Measurements from ENCODE around the gene MDM4.
"Not testable (repeated sequence)": the region's sequence is repeated elsewhere in the genome, so short reads cannot be mapped to it uniquely, and the experiment has no call there.

The MDM4 gene

DNA sequence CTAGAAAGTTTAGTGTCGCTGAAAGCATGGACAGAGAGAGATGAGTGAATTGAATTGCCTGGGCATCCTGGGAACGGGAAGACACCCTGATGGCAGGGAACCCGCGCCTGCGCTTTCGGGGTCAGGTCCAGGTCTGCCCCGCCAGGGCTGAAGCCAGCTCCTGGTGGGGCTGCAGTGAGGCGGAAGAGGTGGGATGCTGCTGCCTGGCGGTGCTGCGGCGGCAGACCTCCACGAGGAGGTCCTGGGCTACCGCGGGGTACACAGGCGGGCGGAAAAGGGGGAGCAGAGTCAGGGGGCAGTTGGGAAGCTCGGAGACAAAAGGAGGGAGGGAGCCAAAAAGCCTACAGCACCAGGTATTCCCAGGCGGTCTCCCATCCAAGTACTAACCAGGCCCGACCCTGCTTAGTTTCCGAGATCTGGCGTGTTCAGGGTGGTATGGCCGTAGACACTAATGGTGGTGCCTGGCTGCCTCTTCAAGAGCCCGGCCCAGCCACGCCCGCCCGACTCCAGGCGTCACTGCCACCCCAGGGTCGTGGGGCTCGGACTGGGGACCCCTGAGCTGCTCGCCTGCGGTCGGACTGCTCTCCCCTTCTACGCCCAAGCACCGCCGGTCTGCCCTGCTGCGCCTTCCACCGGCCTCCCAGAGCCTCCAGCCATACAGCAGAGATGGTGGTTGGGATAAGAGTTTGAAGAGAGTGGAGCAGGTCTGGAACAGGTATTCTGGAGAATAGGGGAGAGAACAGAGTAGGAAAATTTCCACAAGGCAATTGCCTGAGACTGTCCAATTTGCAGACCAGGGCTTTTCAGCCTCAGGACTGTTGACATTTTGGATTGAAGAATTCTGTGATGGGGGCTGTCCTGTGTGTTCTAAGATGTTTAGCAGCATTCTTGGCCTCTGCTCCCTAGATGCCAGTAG is 46.1 kb downstream of the MDM4 start:
- DNase-seq (ENCODE audit: low read depth) = no peak

DNA sequence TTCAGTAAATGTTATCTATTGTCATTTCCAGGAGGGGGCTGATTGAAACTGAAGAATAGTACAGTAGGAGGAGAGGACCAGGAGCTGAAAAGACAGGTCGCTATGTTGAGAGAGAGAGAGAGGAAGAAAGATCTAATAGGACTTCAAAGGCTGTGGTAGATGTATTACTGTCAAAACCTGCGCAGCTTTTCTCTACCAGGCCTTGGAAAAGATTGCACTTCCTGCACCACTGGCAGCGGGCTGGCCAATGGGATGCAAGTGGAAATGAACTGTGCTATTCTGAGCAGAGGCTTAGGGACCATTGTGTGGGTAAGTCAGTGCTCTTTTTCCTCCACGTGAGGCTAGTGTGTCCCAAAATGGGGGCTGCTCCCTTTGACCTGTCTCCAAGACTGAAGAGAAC is 47.1 kb downstream of the MDM4 start:
- no peak for DNase-seq (ENCODE audit: low read depth)

DNA sequence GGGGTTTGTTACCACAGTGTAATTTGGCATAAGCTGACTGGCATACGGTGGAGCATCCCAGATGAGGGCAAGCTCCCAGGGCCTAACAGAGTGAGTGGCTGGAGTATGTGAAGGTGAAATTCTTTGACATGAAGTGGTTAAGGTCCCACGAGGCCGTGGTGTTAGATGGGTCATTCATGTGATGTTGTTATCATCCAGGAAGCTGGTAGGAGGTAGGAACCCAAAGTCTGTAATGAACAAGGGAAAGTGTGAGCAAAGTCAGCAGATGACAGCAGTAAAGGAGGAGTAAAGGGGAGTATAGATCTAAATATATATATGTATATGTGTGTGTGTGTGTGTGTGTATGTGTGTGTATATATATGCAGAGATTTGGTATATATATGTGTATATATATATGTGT is 47.6 kb downstream of the MDM4 start:
- DNase-seq (ENCODE audit: low read depth) = no peak

DNA sequence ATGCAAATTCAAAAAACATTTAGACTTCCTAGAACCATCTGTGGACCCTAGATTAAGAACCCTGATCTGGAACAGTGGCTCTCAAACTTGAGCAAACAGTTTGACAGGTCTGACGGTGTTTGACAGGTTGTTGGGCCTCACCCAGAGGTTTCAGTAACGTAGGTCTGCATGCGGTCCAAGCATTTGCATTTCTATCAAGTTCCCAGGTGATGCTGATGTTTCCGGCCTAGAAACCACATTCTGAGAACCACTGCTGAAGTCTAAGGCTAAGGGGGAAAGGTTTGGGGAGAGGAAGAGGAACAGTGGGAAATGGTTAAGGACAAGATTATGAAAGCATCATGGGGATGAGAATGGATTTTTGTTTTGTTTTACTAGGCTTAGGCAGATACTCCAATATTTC is 48.6 kb downstream of the MDM4 start:
- no peak for DNase-seq (ENCODE audit: low read depth)

DNA sequence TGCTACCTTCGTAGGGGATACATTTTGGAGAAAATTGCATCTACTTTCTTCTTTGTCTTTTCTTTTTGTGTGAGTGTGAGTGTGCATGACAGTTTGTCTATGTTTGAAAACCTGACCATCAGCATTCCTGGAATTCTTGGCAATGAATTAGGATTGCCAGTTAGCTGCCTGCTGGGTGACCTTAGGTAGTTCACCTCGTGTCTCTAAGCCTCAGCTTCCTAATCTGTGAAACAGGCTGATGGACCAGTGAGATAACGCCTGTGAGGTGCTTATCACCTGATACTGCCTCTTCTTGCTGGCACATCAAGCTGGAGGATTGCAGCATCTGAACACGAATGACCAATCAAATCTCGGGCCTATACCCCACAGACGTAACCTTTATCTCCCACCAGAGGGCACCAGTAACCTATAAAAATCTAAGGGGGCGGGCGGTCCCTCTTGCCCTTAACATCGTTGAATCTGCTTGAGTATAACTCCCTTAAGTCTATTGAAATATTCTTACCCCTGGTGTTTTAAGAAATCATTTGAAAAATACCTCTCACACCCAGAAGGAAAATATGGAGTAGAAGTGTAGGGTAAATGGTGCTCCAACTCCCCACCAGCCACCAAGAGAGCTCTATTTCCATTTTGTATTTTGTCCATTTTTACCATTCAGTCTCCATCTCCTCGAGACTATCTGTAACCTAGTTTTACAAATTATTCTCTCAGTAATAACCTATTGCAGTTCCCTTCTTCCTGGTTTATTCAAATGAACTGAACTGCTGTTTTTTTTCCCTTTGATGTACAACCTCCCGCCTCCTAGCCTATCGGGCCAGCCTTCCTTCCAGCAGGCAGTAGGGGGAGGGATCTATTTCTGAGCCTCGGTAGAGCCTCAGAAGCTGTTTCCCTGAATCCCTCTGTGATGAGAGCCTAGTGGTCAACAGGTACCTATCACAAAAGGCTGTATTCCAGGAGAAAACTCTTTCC is 49.7 kb downstream of the MDM4 start:
- DNase-seq (ENCODE audit: low read depth) = peak; percentile 20

DNA sequence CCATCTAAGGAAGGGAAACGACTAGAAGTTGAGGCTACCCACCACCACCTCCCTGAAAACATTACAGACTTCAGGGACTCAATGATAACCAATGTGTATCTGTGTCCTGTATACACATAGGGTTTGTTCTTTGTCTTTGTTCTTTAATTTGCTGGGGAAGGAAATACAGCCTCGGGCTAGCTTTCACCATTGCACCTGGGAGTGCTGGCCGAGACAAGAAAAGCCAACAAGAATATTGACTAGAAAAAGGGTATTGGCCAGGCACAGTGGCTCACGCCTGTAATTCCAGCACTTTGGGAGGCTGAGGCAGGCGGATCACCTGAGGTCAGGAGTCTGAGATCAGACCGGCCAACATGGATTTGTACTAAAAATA is 50.4 kb downstream of the MDM4 start:
- DNase-seq (ENCODE audit: low read depth) = no peak

DNA sequence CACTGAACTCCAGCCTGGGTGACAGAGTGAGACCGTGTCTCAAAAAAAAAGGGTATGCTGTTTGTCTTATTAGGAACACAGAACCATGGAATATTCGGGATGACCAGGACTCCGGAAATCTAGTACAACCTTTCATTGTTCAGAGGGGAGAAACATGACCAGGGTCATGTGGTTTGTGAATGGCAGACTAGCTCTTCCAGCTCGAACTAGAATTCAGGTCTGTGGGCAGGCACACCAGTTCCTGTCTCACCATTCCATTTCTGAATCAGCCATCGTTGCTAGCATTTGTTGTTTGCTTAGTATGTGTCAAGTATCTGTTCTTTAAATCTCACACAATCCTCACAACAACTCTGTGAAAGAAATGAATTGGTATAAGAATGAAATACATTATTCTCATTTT is 50.9 kb downstream of the MDM4 start:
- DNase-seq (ENCODE audit: low read depth) = no peak

DNA sequence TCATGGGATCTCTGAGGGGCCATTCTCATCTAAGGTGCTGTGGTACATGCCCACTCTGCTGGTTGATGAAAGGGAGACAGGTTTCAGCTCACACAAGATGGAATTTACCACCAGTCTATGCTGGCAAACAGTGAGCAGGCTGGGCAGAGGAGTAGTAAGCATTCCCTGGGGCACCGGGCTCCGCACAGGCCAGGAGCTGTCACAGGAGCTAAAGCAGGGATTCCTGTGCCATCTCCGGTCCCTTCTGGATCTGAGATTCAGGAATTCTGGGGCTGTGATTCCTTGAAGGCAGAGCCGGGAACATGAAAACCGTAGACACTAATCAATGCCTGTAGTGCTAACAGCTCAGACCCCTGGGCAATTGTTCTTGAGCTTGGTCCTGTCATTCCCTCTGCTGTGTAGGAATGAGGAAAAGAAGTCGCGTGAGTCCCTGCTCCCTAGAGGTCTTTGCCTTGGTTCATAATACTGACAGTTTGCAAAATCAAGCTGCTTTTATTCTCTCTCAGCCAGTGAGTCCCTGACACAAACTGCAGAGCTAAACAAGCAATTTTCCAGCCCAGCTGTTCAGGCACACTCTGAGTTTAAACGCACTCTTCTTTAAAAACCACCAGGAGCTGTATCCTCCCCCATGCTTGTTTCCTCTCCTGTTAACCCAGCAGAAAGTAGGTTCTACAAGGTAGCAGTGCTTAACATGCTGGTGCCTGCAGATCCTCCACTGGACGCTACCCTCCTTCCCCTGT is 52.5 kb downstream of the MDM4 start:
- DNase-seq (ENCODE audit: low read depth) = no peak

DNA sequence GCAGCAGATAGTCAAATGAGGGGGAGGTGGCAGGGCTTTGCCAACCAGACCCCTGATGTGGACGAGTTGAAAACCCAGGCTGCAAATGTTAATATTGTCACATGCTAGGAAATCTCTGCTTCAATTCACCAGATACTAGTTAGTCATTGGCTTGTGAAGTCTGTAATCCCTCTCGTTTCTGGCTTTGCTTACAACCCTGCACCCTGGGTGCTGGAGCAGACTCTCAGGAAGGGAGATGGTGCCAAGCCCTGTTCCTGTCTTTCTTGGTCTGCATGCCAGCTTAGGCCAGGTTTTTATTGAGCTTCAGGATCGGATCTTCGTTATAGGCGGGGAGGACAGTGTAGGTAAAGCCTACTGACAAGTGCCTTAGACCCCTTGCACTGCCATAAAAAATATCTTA is 53.3 kb downstream of the MDM4 start:
- DNase-seq (ENCODE audit: low read depth) = no peak

DNA sequence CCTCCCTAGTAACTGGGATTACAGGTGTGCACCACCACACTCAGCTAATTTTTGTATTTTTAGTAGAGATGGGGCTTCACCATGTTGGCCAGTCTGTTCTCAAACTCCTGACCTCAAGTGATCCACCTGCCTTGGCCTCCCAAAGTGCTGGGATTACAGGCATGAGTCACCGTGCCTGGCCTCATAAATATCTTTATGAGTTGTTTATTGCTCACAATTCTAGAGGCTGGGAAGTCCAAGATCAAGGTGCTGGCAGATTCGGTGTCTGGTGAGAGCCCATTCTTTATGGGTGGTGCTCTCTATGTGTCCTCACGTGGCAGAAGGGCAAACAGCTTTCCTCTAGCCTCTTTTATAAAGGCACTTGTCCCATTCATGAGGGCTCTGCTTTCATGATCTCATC is 53.8 kb downstream of the MDM4 start:
- not testable (repeated sequence) for DNase-seq (ENCODE audit: low read depth)

DNA sequence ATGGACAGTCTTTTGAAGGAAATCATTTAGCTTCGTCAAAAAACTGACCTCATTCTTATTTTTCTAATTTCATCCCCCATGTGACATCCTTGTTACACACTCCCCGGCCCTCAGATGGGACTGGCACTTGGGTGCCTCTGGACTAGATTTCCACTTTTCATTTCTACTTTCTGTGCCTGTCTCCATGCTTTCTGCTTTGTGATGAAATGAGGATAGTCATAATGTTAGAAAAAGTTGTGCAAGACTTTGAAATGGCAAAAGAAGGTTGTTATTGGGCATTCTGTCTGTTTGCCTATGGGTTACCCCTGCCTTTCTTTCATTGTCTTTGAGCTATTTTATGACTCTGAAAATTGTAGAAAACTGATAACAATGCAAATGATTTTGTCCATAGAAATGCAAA is 54.9 kb downstream of the MDM4 start:
- DNase-seq (ENCODE audit: low read depth) = no peak

DNA sequence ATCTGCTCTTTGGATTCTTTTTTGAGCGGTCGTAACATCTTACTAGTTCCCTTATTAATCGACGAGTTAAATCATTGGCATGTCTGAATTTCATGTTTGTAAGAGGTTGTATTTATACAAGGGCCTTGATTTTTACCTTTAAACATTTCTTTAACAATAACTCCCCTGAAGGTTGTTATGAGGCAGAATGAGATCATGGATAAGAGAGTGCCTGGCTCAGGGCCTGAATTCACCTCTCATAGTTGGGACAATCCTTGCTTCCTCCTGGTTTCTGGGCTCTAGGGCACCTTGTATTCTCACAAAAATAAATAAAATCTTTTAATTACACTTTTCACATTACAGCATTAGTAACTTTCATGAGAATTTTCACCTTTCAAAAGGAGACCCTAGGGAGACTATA is 55.4 kb downstream of the MDM4 start:
- DNase-seq (ENCODE audit: low read depth) = no peak

DNA sequence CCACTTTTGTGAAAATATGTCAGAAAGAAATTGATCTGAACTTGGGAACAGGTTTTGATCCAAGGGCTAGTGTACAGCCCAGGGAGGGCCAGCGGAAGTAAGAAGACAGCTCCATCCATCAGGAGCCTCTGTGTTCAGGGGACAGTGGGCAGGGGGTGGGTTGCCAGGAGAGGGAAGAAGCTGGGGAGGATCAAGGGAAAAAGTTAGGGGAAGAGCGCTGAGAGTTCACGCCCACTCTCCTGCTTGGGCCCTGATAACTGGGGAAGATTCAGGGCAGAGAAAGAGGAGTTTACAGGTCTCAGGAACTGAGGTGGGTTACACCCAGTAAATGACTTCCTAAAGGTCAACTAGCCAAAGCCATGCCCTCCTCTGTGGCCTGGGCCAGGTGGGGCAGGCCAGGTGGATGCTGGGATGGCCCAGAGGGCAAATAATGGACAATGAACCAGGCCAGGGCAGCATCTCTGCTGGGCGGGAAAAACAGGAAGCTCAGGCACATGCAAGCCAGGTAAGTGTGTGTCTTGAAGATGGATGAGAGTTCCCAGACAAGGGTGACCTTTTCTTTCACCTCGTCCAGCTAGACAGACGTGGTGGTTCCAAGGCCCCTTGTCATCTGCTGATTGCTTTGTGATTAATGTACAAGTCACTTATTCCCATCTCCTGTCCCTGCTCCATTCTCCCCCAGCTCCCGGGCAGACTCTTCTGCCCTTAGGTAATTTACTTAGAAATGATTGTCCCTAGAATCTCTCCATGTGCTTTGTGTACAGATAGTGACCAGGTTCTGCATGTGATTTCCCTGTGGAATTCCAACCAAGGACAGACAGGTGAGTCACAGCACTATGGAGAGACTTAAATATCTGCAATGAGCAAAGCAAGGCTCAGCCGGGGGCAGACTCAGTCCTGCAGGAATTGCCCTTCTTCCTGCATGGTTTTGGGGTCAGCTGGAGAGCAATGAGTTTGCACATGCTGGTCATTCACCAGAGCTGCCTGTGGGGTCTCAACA is 57.0 kb downstream of the MDM4 start:
- DNase-seq (ENCODE audit: low read depth) = no peak

DNA sequence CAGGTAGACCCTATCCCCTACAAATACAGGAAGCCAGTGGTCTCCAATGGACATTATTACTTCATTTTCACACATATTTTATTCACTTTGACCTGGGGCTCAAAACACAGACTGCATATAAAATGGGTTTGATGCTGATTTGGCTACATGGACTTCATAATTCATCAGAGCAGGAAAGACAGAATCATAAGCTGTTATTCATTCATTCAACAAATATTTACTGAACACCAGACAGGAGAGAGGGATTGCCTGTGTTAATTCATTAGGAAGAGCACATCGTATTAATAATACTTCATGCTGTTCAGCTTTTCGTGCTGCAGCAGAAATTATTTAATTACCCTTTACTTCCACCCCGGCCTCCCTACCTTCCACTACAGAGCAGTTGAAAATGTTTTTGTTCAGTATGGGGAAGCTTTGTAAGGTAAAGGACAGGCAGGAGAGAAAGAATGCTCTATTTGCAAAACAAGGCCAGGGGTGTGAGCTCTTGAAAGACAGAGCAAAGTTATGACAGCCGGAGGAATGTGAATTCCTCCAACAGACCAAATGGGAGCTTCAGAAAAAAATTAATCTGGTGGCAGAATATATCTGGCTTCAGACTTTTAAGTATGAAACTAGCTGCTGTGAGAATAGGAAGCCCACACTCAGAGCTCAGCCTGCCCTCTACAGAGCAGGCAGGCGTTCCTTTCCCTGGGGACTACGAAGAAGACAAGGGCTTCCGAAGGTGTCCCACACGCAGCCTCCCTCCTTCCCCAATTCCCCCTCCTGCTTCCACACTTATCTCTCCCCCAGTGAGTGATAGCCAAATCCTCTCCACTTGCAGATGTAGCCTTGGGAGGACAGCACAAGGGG is 58.0 kb downstream of the MDM4 start:
- DNase-seq (ENCODE audit: low read depth) = no peak

DNA sequence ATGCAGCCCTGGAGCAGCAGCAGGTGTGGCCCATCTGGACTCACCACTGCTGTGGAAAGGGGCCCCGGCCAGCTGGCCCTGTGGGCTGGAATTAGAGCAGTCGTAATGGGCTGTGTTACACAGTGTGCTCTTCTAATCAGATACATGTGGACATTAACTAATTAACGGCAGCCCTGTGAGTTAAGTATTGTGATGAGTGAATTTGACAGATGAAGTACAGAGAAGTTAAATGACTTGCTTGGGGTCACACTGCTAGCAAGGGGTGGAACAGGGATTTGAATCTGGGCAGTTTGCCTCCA is 58.6 kb downstream of the MDM4 start:
- no peak for DNase-seq (ENCODE audit: low read depth)

DNA sequence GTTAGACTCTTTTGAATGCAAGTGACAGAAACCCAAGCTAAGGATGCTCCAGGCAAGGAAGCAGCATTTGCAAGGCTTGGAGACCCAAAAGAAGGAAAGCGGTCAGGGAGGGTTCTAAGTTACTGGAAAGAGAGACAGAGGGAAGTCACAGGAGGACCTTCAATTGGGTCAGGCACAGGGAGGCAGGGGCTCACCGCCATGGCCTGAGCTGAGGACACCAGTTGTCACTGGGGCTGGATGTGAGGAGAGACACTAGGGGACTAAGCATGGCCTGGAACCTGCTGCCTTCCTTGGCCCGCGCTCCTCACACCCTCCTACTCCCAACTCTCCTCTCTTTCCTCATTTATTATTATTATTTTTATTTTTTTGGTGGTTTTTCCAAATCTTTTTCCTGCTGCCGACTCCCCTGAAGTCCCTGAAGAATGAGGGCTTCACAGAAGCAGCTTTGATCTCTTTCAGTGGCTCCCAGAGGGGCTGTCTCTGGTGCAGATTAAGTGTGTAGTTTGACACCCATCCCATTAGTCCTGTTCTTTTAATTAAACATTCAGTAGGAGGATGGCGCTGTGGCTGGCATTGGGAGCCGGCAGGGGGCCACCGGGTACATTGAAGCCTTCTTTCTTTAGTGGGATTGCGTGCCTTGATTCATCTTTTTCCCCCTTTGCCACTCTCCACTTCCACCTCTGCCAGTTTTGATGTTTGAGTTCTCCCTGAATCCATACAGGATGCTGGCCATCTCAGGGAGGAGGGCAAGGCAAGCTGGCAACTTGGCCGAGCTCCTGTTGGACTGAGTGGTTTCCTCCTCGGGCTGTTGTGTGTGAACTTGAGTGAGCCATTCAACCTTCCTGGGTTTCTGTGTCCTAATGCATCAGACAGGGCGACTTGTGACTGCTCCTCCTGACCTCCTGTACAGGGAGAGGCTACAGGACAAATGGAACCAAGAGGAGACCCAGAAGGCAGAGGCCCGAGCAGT is 59.3 kb downstream of the MDM4 start:
- no peak for DNase-seq (ENCODE audit: low read depth)

DNA sequence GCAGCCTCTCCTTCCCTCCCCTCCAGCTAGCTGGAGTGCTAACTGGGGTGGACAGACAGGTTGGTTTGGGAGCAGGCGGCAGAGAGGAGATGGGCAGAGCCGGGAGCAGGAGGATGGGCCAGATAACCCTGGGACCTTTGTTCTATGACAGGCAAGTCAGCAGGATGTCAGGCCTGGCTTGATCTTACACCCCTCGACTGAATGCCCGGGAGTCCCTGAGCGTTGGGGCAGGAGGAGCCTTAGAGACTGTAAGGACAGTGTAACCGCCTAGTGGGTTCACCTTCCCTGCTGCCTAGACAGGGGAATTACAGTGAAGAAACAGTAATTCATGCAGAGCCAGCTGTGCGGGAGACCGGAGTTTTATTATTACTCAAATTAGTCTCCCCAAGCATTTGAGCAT is 60.2 kb downstream of the MDM4 start:
- no peak for DNase-seq (ENCODE audit: low read depth)

DNA sequence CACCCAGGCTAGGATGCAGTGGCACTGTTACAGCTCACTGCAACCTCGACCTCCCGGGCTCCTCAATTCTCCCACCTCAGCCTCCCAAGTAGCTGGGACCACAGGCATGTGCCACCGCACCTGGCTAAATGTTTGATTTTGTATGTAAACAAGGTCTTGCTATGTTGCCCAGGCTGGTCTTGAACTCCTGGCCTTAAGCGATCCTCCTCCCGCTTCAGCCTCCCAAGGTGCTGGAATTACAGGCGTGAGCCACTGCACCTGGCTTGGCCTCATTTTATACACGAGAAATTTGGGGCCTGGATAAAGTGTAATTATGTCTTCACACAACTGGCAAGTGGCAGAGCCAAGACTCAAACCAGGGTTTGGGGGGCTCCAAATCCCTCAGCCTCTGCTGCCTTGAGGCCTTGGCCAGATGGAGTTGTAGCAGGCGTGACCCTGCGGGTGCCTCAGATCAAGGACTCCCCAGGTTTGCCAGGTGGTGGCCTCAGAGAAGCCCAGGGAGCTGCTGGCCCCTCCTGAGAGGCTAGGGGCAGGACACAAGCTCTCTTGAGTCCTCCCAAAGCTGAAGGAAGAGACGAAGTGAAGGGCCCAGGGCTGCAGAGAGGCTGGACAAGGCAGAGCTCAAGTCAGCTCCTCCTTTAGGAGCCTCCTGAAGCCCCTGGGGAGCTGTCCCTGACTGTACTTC is 61.7 kb downstream of the MDM4 start:
- no peak for DNase-seq (ENCODE audit: low read depth)
